SK-N-SH (cell line): ENCODE measurements around the gene SPON1. TPM values are rescaled to one million over a fixed set of nuclear protein-coding genes. Genes with fewer than 3 reads are reported as not detected.

Experiments used
- CTCF ChIA-PET: fragments of 300-600, 350-600 bp; formaldehyde crosslinking; extraction: SDS; loops from one replicate; lab custom pipeline; 2021; lab: Yijun Ruan, JAX
- POLR2A ChIA-PET: fragments of 350-600 bp; sonication (Branson Sonifier 250); formaldehyde crosslinking; extraction: SDS; loops from one replicate; lab custom pipeline; 2020; ENCODE audit warnings: antibody characterized with exemption, inconsistent platforms; lab: Yijun Ruan, JAX
- DNase-seq: peaks from one replicate; pipeline ENCODE4 v3.0.0; 2012
- H2AFZ ChIP-seq: fragments of 200-600 bp; sonication (generic); 2 replicates; pipeline ENCODE4 v1.8.1; 2016; ENCODE audit warnings: antibody characterized with exemption, mild to moderate bottlenecking, low read depth
- H3F3A ChIP-seq: fragments of 200-600 bp; sonication (generic); replicated peaks from 2 replicates; pipeline ENCODE3; 2016; ENCODE audit warnings: antibody characterized with exemption, mild to moderate bottlenecking; ENCODE audit not compliant: insufficient read depth
- H3K27ac ChIP-seq, 2 experiments: fragments of 200-500 bp in 1 of 2; fragments of 200-600 bp in 1 of 2; sonication (Bioruptor generic) in 1 of 2; sonication (generic), shearing (Covaris generic) in 1 of 2; 2 replicates each; pipeline versions ENCODE4 v1.5.1 to v1.6.1; 2014 to 2016; ENCODE audit warnings: low read depth in 2 of 2, inconsistent platforms in 1 of 2, low read length in 1 of 2, mild to moderate bottlenecking in 1 of 2, mixed read lengths in 1 of 2
- H3K27me3 ChIP-seq: fragments of 200-600 bp; sonication (generic), shearing (Covaris generic); 2 replicates; pipeline ENCODE4 v1.6.1; 2016; ENCODE audit warnings: mixed run types; ENCODE audit not compliant: insufficient read depth
- H3K36me3 ChIP-seq, 2 experiments: fragments of 200-500 bp in 1 of 2; fragments of 200-600 bp in 1 of 2; sonication (Bioruptor generic) in 1 of 2; sonication (generic) in 1 of 2; replicated peaks in 1 of 2; 2 replicates each; pipeline versions ENCODE3 to v1.5.1; 2014 to 2016; ENCODE audit warnings: low read length in 1 of 2, mild to moderate bottlenecking in 1 of 2; ENCODE audit not compliant: insufficient read depth in 2 of 2, control insufficient read depth in 1 of 2
- H3K4me1 ChIP-seq, 2 experiments: fragments of 200-500 bp in 1 of 2; fragments of 200-600 bp in 1 of 2; sonication (Bioruptor generic) in 1 of 2; sonication (generic), shearing (Covaris generic) in 1 of 2; 2 replicates each; pipeline versions ENCODE4 v1.5.1 to v1.6.1; 2014 to 2016; ENCODE audit warnings: low read depth in 1 of 2, low read length in 1 of 2, mixed run types in 1 of 2; ENCODE audit not compliant: insufficient read depth in 2 of 2, control insufficient read depth in 1 of 2
- H3K4me2 ChIP-seq: fragments of 200-600 bp; sonication (generic), shearing (Covaris generic); 2 replicates; pipeline ENCODE4 v1.6.1; 2017; ENCODE audit warnings: mixed run types
- H3K4me3 ChIP-seq, 2 experiments: fragments of 200-500 bp in 1 of 2; fragments of 200-600 bp in 1 of 2; sonication (Bioruptor generic) in 1 of 2; sonication (generic), shearing (Covaris generic) in 1 of 2; 2 replicates each; pipeline versions ENCODE4 v1.5.1 to v1.8.1; 2014 to 2016; ENCODE audit warnings: low read depth in 2 of 2, inconsistent platforms in 1 of 2, low read length in 1 of 2, mild to moderate bottlenecking in 1 of 2, mixed read lengths in 1 of 2, moderate library complexity in 1 of 2
- H3K79me2 ChIP-seq: fragments of 200-600 bp; sonication (generic); 2 replicates; pipeline ENCODE4 v1.8.1; 2017; ENCODE audit warnings: mild to moderate bottlenecking; ENCODE audit not compliant: insufficient read depth
- H3K9ac ChIP-seq: fragments of 200-600 bp; sonication (generic); 2 replicates; pipeline ENCODE4 v1.6.1; 2017; ENCODE audit warnings: mixed run types
- H3K9me2 ChIP-seq: fragments of 200-600 bp; sonication (generic); 2 replicates; pipeline ENCODE4 v1.6.1; 2017; ENCODE audit warnings: mixed run types
- H3K9me3 ChIP-seq: fragments of 200-600 bp; sonication (generic); 2 replicates; pipeline ENCODE4 v1.6.1; 2017; ENCODE audit warnings: mixed run types, mild to moderate bottlenecking, moderate library complexity
- H4K20me1 ChIP-seq: fragments of 200-600 bp; sonication (generic); 2 replicates; pipeline ENCODE4 v1.6.1; 2017; ENCODE audit warnings: mild to moderate bottlenecking, mixed run types; ENCODE audit not compliant: insufficient read depth
- CTCF ChIP-seq: fragments of 200-600 bp; sonication (generic); IDR thresholded peaks from 2 replicates; pipeline ENCODE4 v1.6.1; 2017; ENCODE audit warnings: antibody characterized with exemption, mild to moderate bottlenecking, moderate library complexity
- ELF1 ChIP-seq: IDR thresholded peaks from 2 replicates; pipeline ENCODE4 v1.4.0; 2012
- EP300 ChIP-seq, 2 experiments: IDR thresholded peaks; 2 replicates each; pipeline versions ENCODE4 v1.4.0 to v1.6.1; 2012; ENCODE audit warnings: borderline replicate concordance in 1 of 2, low read depth in 1 of 2, low read length in 1 of 2
- FOXM1 ChIP-seq: IDR thresholded peaks from 2 replicates; pipeline ENCODE4 v1.4.0; 2012; ENCODE audit warnings: low read depth, mild to moderate bottlenecking
- GABPA ChIP-seq: IDR thresholded peaks from 2 replicates; pipeline ENCODE4 v1.4.0; 2012; ENCODE audit warnings: low read depth, mild to moderate bottlenecking
- GATA2 ChIP-seq: sonication (generic); formaldehyde crosslinking; IDR thresholded peaks from 2 replicates; pipeline ENCODE4 v1.5.0; 2020; ENCODE audit warnings: mild to moderate bottlenecking, missing genetic modification reagents
- NFIC ChIP-seq: IDR thresholded peaks from 2 replicates; pipeline ENCODE4 v1.4.0; 2012; ENCODE audit warnings: borderline replicate concordance
- NRF1 ChIP-seq: IDR thresholded peaks from 2 replicates; pipeline ENCODE4 v1.6.1; 2012; ENCODE audit warnings: low read depth, mild to moderate bottlenecking, low read length
- RCOR1 ChIP-seq: fragments of 150-350 bp; IDR thresholded peaks from 2 replicates; pipeline ENCODE4 v1.6.1; 2017; ENCODE audit warnings: antibody characterized with exemption, low read length
- RFX5 ChIP-seq: IDR thresholded peaks from 2 replicates; pipeline ENCODE4 v1.6.1; 2012; ENCODE audit warnings: mild to moderate bottlenecking, improper control_type of control experiment, low read length
- SIN3A ChIP-seq: IDR thresholded peaks from 2 replicates; pipeline ENCODE4 v1.6.1; 2012; ENCODE audit warnings: low read depth, mild to moderate bottlenecking, low read length, moderate library complexity, borderline replicate concordance
- TAF1 ChIP-seq: IDR thresholded peaks from 2 replicates; pipeline ENCODE4 v1.6.1; 2012; ENCODE audit warnings: low read depth, mild to moderate bottlenecking, low read length, moderate library complexity, borderline replicate concordance
- TEAD4 ChIP-seq: IDR thresholded peaks from 2 replicates; pipeline ENCODE4 v1.4.0; 2012; ENCODE audit warnings: mild to moderate bottlenecking, borderline replicate concordance; ENCODE audit not compliant: insufficient read depth
- WGBS: methylation state at CpG from one replicate; pipeline ENCODE4 v1.1.6; 2017; ENCODE audit warnings: low lambda C conversion rate; 5-methylcytosine and 5-hydroxymethylcytosine counted together
- polyA plus RNA-seq, 3 experiments: library from polyadenylated mRNA; depleted of rRNA; stranded (reverse); fragments of >200 nt; gene quantifications; 2 replicates each; pipeline ENCODE4 v1.2.3, GENCODE V29; 2012
- TF ChIP-seq, protein P1 (sequence below): IDR thresholded peaks from 2 replicates; pipeline ENCODE4 v1.4.0; 2012; ENCODE audit warnings: low read depth, borderline replicate concordance

Gene SPON1
- polyA plus RNA-seq, 1 of the 3 experiments (the other 2 are of a cell fraction), result not detected

DNA sequence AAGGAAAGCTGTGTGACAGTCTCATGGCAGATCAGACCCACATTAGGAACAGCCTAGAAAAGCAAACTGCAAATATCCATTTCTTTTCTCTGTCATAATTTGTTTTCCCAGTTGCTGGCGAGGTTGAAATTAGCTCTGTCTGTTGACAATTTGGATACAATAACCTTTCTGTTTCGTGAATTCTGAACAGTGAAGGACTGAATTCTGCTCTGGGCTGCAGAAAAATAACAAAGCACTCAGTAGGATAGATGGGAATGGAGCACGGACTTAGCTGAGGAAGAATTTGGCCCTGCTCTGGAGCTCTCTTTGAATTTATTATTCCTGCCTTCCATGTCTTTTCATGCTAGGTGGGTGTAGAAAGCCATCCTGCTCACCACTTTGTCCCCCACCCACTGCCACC is 256.2 kb downstream of the SPON1 start:
- H3K79me2 ChIP-seq, result no peaks in the 10 kb centered on the region
- TF ChIP-seq TAF1 (no peak), CTCF (no peak), GATA2 (CRISPR knock-in tag) (no peak), EP300 (IDR thresholded peaks at IDR 0.05; ENCODE audit: borderline replicate concordance in 1 of 2, low read depth in 1 of 2, low read length in 1 of 2) (no peak), NFIC (no peak), SIN3A (no peak), ELF1 (no peak), NRF1 (no peak), TEAD4 (no peak), RFX5 (no peak), RCOR1 (no peak), GABPA (no peak), FOXM1 (no peak)
- TF ChIP-seq, protein P1, sequence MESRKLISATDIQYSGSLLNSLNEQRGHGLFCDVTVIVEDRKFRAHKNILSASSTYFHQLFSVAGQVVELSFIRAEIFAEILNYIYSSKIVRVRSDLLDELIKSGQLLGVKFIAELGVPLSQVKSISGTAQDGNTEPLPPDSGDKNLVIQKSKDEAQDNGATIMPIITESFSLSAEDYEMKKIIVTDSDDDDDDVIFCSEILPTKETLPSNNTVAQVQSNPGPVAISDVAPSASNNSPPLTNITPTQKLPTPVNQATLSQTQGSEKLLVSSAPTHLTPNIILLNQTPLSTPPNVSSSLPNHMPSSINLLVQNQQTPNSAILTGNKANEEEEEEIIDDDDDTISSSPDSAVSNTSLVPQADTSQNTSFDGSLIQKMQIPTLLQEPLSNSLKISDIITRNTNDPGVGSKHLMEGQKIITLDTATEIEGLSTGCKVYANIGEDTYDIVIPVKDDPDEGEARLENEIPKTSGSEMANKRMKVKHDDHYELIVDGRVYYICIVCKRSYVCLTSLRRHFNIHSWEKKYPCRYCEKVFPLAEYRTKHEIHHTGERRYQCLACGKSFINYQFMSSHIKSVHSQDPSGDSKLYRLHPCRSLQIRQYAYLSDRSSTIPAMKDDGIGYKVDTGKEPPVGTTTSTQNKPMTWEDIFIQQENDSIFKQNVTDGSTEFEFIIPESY, result no peak
- no peaks in the 10 kb centered on the region for H4K20me1 ChIP-seq
- no peak overlapping the region for H3K4me3 ChIP-seq
- peaks cover 0 to 3% of the 10 kb centered on the region in 2 experiments; a peak in 1 of 4 replicates for H3K4me1 ChIP-seq
- POLR2A ChIA-PET, result no interaction called here
- no peak overlapping the region for H3K9ac ChIP-seq
- no peaks in the 10 kb centered on the region for H3K9me2 ChIP-seq
- no peaks in the 10 kb centered on the region for H3K9me3 ChIP-seq
- H2AFZ ChIP-seq, result no peak overlapping the region
- H3F3A ChIP-seq, result no peaks in the 10 kb centered on the region
- no peaks in the 10 kb centered on the region for H3K36me3 ChIP-seq
- WGBS, result 9% methylated on average over 3 of the region's 3 CpGs
- no peak overlapping the region for H3K4me2 ChIP-seq
- no peak for DNase-seq
- no peak overlapping the region for H3K27ac ChIP-seq
- CTCF ChIA-PET, result interaction anchor here (0.6 kb wide), 1 partner anchor 11 kb away, joined by 3 read pairs; no protein-coding TSS in a partner anchor
- peaks cover 3% of the 10 kb centered on the region; the same call in 1 of the 2 replicates for H3K27me3 ChIP-seq
